ENCODE data around the gene DHX8.

DNA sequence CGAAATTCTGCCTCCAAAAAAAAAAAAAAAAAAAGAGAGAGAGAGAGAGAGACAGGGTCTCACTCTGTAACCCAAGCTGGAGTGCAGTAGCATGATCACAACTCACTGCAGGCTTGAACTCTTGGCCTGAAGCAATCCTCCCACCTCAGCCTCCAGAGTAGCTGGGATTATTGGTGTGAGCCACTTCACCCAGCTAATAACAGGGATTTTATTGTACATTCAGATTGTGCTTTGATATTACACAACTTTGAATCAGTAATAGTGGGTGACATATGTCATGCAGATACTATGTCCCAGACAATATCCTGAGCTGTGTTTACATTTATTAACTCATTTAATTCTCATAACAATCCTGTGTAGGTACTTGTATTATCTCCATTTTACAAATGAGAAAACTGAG is 19.7 kb upstream of the DHX8 start:
- TF ChIP-seq, protein P1, sequence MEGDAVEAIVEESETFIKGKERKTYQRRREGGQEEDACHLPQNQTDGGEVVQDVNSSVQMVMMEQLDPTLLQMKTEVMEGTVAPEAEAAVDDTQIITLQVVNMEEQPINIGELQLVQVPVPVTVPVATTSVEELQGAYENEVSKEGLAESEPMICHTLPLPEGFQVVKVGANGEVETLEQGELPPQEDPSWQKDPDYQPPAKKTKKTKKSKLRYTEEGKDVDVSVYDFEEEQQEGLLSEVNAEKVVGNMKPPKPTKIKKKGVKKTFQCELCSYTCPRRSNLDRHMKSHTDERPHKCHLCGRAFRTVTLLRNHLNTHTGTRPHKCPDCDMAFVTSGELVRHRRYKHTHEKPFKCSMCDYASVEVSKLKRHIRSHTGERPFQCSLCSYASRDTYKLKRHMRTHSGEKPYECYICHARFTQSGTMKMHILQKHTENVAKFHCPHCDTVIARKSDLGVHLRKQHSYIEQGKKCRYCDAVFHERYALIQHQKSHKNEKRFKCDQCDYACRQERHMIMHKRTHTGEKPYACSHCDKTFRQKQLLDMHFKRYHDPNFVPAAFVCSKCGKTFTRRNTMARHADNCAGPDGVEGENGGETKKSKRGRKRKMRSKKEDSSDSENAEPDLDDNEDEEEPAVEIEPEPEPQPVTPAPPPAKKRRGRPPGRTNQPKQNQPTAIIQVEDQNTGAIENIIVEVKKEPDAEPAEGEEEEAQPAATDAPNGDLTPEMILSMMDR (IDR thresholded peaks at IDR 0.05) = no peak
- TF ChIP-seq POLR2A (IDR thresholded peaks at IDR 0.05; ENCODE audit: low read depth) = no peak

Data from esophagus muscularis mucosa (tissue), 3 donors.